ENCODE results near the gene PLEKHA7. TPM values are rescaled to one million over a fixed set of nuclear protein-coding genes. Genes with fewer than 3 reads are reported as not detected.
"Not testable (repeated sequence)": the region's sequence is repeated elsewhere in the genome, so short reads cannot be mapped to it uniquely, and the experiment has no call there.

The PLEKHA7 gene
- total and polyA plus RNA-seq, 8 donors: 12.8 to 82.3 (median 46.6) TPM

- H3K4me3 ChIP-seq: no peak overlapping the region
- no peak for TF ChIP-seq POLR2A (IDR thresholded peaks at IDR 0.05)
- no peak for TF ChIP-seq CTCF (IDR thresholded peaks at IDR 0.05)
- TF ChIP-seq POLR2AphosphoS5 (IDR thresholded peaks at IDR 0.05): no peak
- no peak for TF ChIP-seq EP300 (IDR thresholded peaks at IDR 0.05)
- no peaks in the 10 kb centered on the region for H3K9me3 ChIP-seq
- intact Hi-C loops (cut with DNase I; ENCODE audit: low total_unique reads): no loop called here
- no peak overlapping the region for H3K27ac ChIP-seq
- peaks cover 6 to 52% (median 46%) of the 10 kb centered on the region in 4 donors for H3K4me1 ChIP-seq
- 48 to 73% (median 56%) methylated on average over 2 of the region's 2 CpGs for WGBS, 5 donors
- no peaks in the 10 kb centered on the region for H3K27me3 ChIP-seq
- H3K36me3 ChIP-seq: peaks cover 0 to 4% (median 0%) of the 10 kb centered on the region in 4 donors
- DNase-seq: no peak
Observed at GRCh38 chr11:17000987-17001386, 13.2 kb downstream of the PLEKHA7 start.

- intact Hi-C loops (cut with DNase I; ENCODE audit: low total_unique reads); H3K27me3 ChIP-seq; H3K4me3 ChIP-seq; H3K36me3 ChIP-seq; H3K27ac ChIP-seq; DNase-seq; H3K9me3 ChIP-seq: not testable (repeated sequence)
- 77 to 100% (median 89%) methylated on average over 1 of the region's 1 CpG for WGBS, 5 donors
- peaks cover 6 to 58% (median 51%) of the 10 kb centered on the region in 4 donors for H3K4me1 ChIP-seq
Observed at GRCh38 chr11:17000253-17000652, 14.0 kb downstream of the PLEKHA7 start.

GRCh38 chr11:16999116-16999515, 15.1 kb downstream of the PLEKHA7 start:
- Histone ChIP-seq H3K36me3 (peaks cover 0 to 4% (median 0%) of the 10 kb centered on the region in 4 donors), H3K27ac (peak overlapping the region in 1 of 5 donors; percentile 71), H3K4me1 (peaks cover 11 to 59% (median 49%) of the 10 kb centered on the region in 4 donors), H3K27me3 (no peaks in the 10 kb centered on the region), H3K4me3 (no peak overlapping the region), H3K9me3 (no peaks in the 10 kb centered on the region)
- TF ChIP-seq POLR2A (IDR thresholded peaks at IDR 0.05) (no peak), POLR2AphosphoS5 (IDR thresholded peaks at IDR 0.05) (no peak), CTCF (IDR thresholded peaks at IDR 0.05) (no peak), EP300 (IDR thresholded peaks at IDR 0.05) (no peak)
- no peak for DNase-seq
- 67 to 80% (median 76%) methylated on average over 2 of the region's 2 CpGs for WGBS, 5 donors
- intact Hi-C loops (cut with DNase I; ENCODE audit: low total_unique reads): no loop called here

GRCh38 chr11:16997624-16998023, 16.6 kb downstream of the PLEKHA7 start:
- H3K27ac ChIP-seq: peak overlapping the region; percentile 49 to 82 (median 59)
- no peaks in the 10 kb centered on the region for H3K27me3 ChIP-seq
- DNase-seq: peak; percentile 29 to 50
- H3K36me3 ChIP-seq: peaks cover 0 to 4% (median 0%) of the 10 kb centered on the region in 4 donors
- H3K9me3 ChIP-seq: no peaks in the 10 kb centered on the region
- TF ChIP-seq POLR2AphosphoS5 (IDR thresholded peaks at IDR 0.05): no peak
- no peak for TF ChIP-seq EP300 (IDR thresholded peaks at IDR 0.05)
- TF ChIP-seq POLR2A (IDR thresholded peaks at IDR 0.05): no peak
- TF ChIP-seq CTCF (IDR thresholded peaks at IDR 0.05): no peak
- no peak overlapping the region for H3K4me3 ChIP-seq
- WGBS, 5 donors: 38 to 80% (median 54%) methylated on average over 3 to 7 of the region's 7 CpGs
- intact Hi-C loops (cut with DNase I; ENCODE audit: low total_unique reads): no loop called here
- H3K4me1 ChIP-seq: peaks cover 18 to 64% (median 53%) of the 10 kb centered on the region in 4 donors

GRCh38 chr11:16993495-16993894, 20.7 kb downstream of the PLEKHA7 start:
- WGBS, 5 donors: 60 to 77% (median 69%) methylated on average over 1 of the region's 1 CpG
- H3K36me3 ChIP-seq: peaks cover 0 to 14% (median 4%) of the 10 kb centered on the region in 4 donors
- peak overlapping the region in 4 of 5 donors; percentile 11 to 82 (median 65) for H3K27ac ChIP-seq
- DNase-seq: no peak
- peaks cover 24 to 69% (median 59%) of the 10 kb centered on the region in 4 donors for H3K4me1 ChIP-seq
- intact Hi-C loops (cut with DNase I; ENCODE audit: low total_unique reads): no loop called here
- no peak for TF ChIP-seq POLR2A (IDR thresholded peaks at IDR 0.05)
- no peak for TF ChIP-seq EP300 (IDR thresholded peaks at IDR 0.05)
- TF ChIP-seq POLR2AphosphoS5 (IDR thresholded peaks at IDR 0.05): no peak
- no peak for TF ChIP-seq CTCF (IDR thresholded peaks at IDR 0.05)
- no peak overlapping the region for H3K4me3 ChIP-seq
- no peaks in the 10 kb centered on the region for H3K9me3 ChIP-seq
- H3K27me3 ChIP-seq: no peaks in the 10 kb centered on the region
